K562 (cell line): Measurements from ENCODE around the gene CRYBG1. TPM values are rescaled to one million over a fixed set of nuclear protein-coding genes. Genes with fewer than 3 reads are reported as not detected.

Source experiments
- ATAC-seq: fragments of 200-7000 bp; cut with Tn5 transposase; 3 replicates; pipeline ENCODE4 v1.9.1; 2020; ENCODE audit warnings: moderate library complexity
- BruUV-seq: library from RNA; stranded (reverse); fragments of 400-500 nt; replicated peaks from 2 replicates; lab custom pipeline; 2021; lab: Mats Ljungman, UMichigan
- CTCF ChIA-PET: fragments of 300-600 bp; formaldehyde crosslinking; extraction: SDS; loops from one replicate; lab custom pipeline; 2021; ENCODE audit warnings: low intra/inter-chr PET ratio; lab: Yijun Ruan, JAX
- POLR2A ChIA-PET: fragments of 300-600, 350-650 bp; sonication (Branson Sonifier 250); formaldehyde crosslinking; extraction: SDS; loops from one replicate; lab custom pipeline; 2021; ENCODE audit warnings: antibody characterized with exemption, inconsistent platforms; lab: Yijun Ruan, JAX
- DNase-seq, 4 experiments: peaks; one replicate each; pipeline versions ENCODE4 v3.0.0 to v3.0.0-alpha.2; 2011 to 2018; ENCODE audit warnings: low spot score in 3 of 4, mixed read lengths in 3 of 4; ENCODE audit errors: extremely low read depth in 1 of 4
- FAIRE-seq: peaks from 2 replicates; lab custom pipeline; 2011; peaks lifted over from hg19 to GRCh38; lab: Jason Lieb, UNC
- H2AFZ ChIP-seq: 2 replicates; pipeline ENCODE4 v1.6.0; 2011; ENCODE audit warnings: low read depth, low read length, control low read depth, inconsistent platforms
- H3K27ac ChIP-seq: fragments of 200-600 bp; 3 replicates; pipeline ENCODE4 v1.8.0; 2011; ENCODE audit warnings: low read depth, mild to moderate bottlenecking, control low read depth, inconsistent platforms, low read length, moderate library complexity, mixed read lengths; ENCODE audit errors: extremely low read depth
- H3K27me3 ChIP-seq, 2 experiments: fragments of 300-600 bp in 1 of 2; 2 replicates in 1 of 2; 3 replicates in 1 of 2; pipeline versions ENCODE4 v1.6.0 to v1.8.0; 2011; ENCODE audit warnings: inconsistent platforms in 2 of 2, low read length in 2 of 2, mild to moderate bottlenecking in 1 of 2, mixed read lengths in 1 of 2, moderate library complexity in 1 of 2; ENCODE audit not compliant: control insufficient read depth in 2 of 2, insufficient read depth in 2 of 2
- H3K36me3 ChIP-seq: fragments of 300-600 bp; 3 replicates; pipeline ENCODE4 v1.8.0; 2011; ENCODE audit warnings: mild to moderate bottlenecking, low read length, inconsistent platforms; ENCODE audit not compliant: control insufficient read depth, insufficient read depth
- H3K4me1 ChIP-seq, 2 experiments: fragments of 200-600 bp in 1 of 2; replicated peaks in 1 of 2; 2 replicates in 1 of 2; 3 replicates in 1 of 2; pipeline versions ENCODE4 v1.5.1 to v1.8.0; 2011; ENCODE audit warnings: inconsistent platforms in 2 of 2, low read length in 2 of 2, mild to moderate bottlenecking in 1 of 2, mixed read lengths in 1 of 2, moderate library complexity in 1 of 2; ENCODE audit not compliant: control insufficient read depth in 2 of 2, insufficient read depth in 2 of 2
- H3K4me2 ChIP-seq: 2 replicates; pipeline ENCODE4 v1.6.1; 2011; ENCODE audit warnings: low read length, control low read depth, inconsistent platforms, mixed read lengths; ENCODE audit not compliant: insufficient read depth
- H3K4me3 ChIP-seq: fragments of 200-600 bp; sonication (generic), shearing (Covaris generic); 2 replicates; pipeline ENCODE4 v1.5.1; 2016; ENCODE audit warnings: control low read depth, inconsistent platforms
- H3K79me2 ChIP-seq: fragments of 200-600 bp; 3 replicates; pipeline ENCODE4 v1.8.0; 2011; ENCODE audit warnings: low read length, inconsistent platforms; ENCODE audit not compliant: control insufficient read depth, insufficient read depth
- H3K9ac ChIP-seq, 2 experiments: 2 replicates each; pipeline versions ENCODE4 v1.6.0 to v1.6.1; 2011; ENCODE audit warnings: low read depth in 2 of 2, low read length in 2 of 2, control low read depth in 1 of 2, inconsistent platforms in 1 of 2, mild to moderate bottlenecking in 1 of 2, mixed read lengths in 1 of 2; ENCODE audit not compliant: insufficient read depth in 1 of 2
- H3K9me1 ChIP-seq: one replicate; pipeline ENCODE4 v1.6.0; 2011; ENCODE audit warnings: inconsistent platforms, mild to moderate bottlenecking, low read length, moderate library complexity; ENCODE audit not compliant: control insufficient read depth, insufficient read depth
- H3K9me3 ChIP-seq: replicated peaks from 2 replicates; pipeline ENCODE4 v1.5.1; 2011; ENCODE audit warnings: low read depth, low read length, inconsistent platforms; ENCODE audit not compliant: control insufficient read depth, insufficient read depth
- H4K20me1 ChIP-seq: replicated peaks from 2 replicates; pipeline ENCODE4 v1.6.1; 2011; ENCODE audit warnings: low read length, inconsistent platforms, mixed read lengths; ENCODE audit not compliant: control insufficient read depth, insufficient read depth
- WGBS: fragments of 100-300 bp; shearing (Covaris generic); methylation state at CpG from one replicate; pipeline ENCODE4 v1.1.6; 2016; ENCODE audit warnings: low coverage, mixed read lengths; ENCODE audit not compliant: insufficient coverage; ENCODE audit errors: missing lambda C conversion rate; 5-methylcytosine and 5-hydroxymethylcytosine counted together
- in situ Hi-C: fragments of 300-500 bp; cut with MboI; formaldehyde crosslinking; loops from 4 replicates; pipeline ENCODE4 v1.15.0; 2018; ENCODE audit warnings: inconsistent platforms, mixed read lengths
- intact Hi-C: fragments of 100-400 bp; cut with micrococcal nuclease; formaldehyde crosslinking; loops from 2 replicates; pipeline ENCODE4 v1.14.2; 2022
- polyA plus RNA-seq, 8 experiments: library from polyadenylated mRNA; depleted of rRNA in 4 of 8; stranded (reverse) in 5 of 8; unstranded in 3 of 8; fragments of >200 nt; fragmentation: Nextera tagmentation in 2 of 8; fragmentation: Illumina TruSeq in 1 of 8; extraction: Ambion mirVana in 2 of 8; extraction: Trizol in 1 of 8; gene quantifications; 2 replicates each; pipeline versions ENCODE4 v1.2.1 to v1.2.3, GENCODE V29; 2011 to 2014; ENCODE audit warnings: inconsistent platforms in 1 of 8, missing spikeins in 1 of 8
- total RNA-seq, 7 experiments: library from RNA; depleted of rRNA in 6 of 7; stranded (reverse); fragments of >200 nt in 6 of 7; fragmentation: Illumina TruSeq in 2 of 7; extraction: Trizol in 2 of 7; gene quantifications; 2 replicates each; pipeline versions ENCODE4 v1.2.1 to v1.2.3, GENCODE V29; 2011 to 2021; ENCODE audit warnings: low replicate concordance in 1 of 7
- TF ChIP-seq, protein P1 (sequence below), 2 experiments: IDR thresholded peaks; 2 replicates each; pipeline ENCODE4 v1.6.1; 2012; ENCODE audit warnings: improper control_type of control experiment in 2 of 2, low read depth in 2 of 2, low read length in 2 of 2, borderline replicate concordance in 1 of 2
- TF ChIP-seq, protein P2 (sequence below), 2 experiments: fragments of 250-450 bp in 1 of 2; fragments of 450-650 bp in 1 of 2; sonication (Bioruptor Pico) in 1 of 2; IDR thresholded peaks; 2 replicates each; pipeline versions ENCODE4 v1.6.1 to v1.8.0; 2016 to 2021; ENCODE audit warnings: mild to moderate bottlenecking in 2 of 2, moderate library complexity in 2 of 2, missing compliant biosample characterization in 1 of 2, missing genetic modification characterization in 1 of 2
- TF ChIP-seq, protein P3 (sequence below): fragments of 250-450 bp; sonication (Bioruptor Pico); IDR thresholded peaks from 2 replicates; pipeline ENCODE4 v1.5.0; 2021; ENCODE audit warnings: mild to moderate bottlenecking, borderline replicate concordance
- TF ChIP-seq, protein P4 (sequence below): fragments of 450-650 bp; formaldehyde crosslinking; IDR thresholded peaks from 2 replicates; pipeline ENCODE4 v1.4.0; 2020; ENCODE audit warnings: mild to moderate bottlenecking, moderate library complexity

CRYBG1 gene
- total and polyA plus RNA-seq, 9 of the 15 experiments (the other 6 are each of a cell fraction or from before 2014, with no cell fraction given) = 0.07 to 0.47 (median 0.11) TPM

DNA sequence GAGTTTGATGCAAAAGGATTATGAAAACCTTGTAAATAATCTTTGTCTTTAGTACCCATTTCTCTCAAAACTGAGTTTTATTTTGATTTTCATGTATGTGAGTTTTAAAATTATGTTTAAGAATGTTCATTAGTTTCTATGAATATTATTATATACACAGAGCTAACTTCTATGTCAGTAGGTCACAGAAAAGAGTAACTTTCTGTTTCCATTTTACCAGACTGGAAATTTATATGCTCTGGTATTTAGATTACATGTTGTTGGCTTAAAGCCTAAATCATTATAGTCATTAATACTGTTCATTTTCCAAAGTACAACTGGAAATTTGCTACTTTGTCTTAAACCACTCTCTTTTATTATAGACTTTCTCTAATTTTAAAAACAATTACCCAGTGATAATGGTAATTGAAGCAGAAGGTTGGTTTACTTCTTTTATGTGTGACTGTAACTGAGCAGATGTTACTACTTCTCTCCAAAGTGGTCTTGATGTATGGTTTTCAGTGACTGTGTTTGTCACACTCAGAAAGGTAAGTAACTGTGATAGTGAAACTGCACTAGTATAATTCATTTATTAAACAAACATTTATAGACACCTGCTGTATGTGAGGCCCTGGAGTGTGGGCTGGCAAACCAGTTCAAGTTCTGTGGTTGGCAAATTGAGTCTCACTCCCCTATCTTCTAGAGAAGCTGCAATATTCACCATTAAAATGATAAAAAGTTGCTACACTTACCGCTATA, 13.2 kb downstream of the CRYBG1 start:
- Histone ChIP-seq H3K27ac (no peak overlapping the region), H3K9me1 (no peaks in the 10 kb centered on the region), H3K4me1 (no peaks in the 10 kb centered on the region), H3K4me2 (no peak overlapping the region), H3K36me3 (no peaks in the 10 kb centered on the region), H4K20me1 (no peaks in the 10 kb centered on the region), H3K9ac (no peak overlapping the region), H3K4me3 (no peak overlapping the region), H3K79me2 (no peaks in the 10 kb centered on the region), H3K9me3 (no peaks in the 10 kb centered on the region), H3K27me3 (peaks cover 4 to 14% of the 10 kb centered on the region in 2 experiments; a peak in 3 of 5 replicates), H2AFZ (no peak overlapping the region)
- FAIRE-seq (no peak), ATAC-seq (no peak), DNase-seq (no peak)
- WGBS = 0% methylated on average over 1 of the region's 1 CpG
- in situ Hi-C loops = no loop called here
- ChIA-PET CTCF (no interaction called here), POLR2A (interaction anchor here (0.5 kb wide), 1 partner anchor 1335 kb away, joined by 3 read pairs; no protein-coding TSS in a partner anchor)
- no TSS peak for BruUV-seq
- intact Hi-C loops = no loop called here
- TF ChIP-seq, protein P1, sequence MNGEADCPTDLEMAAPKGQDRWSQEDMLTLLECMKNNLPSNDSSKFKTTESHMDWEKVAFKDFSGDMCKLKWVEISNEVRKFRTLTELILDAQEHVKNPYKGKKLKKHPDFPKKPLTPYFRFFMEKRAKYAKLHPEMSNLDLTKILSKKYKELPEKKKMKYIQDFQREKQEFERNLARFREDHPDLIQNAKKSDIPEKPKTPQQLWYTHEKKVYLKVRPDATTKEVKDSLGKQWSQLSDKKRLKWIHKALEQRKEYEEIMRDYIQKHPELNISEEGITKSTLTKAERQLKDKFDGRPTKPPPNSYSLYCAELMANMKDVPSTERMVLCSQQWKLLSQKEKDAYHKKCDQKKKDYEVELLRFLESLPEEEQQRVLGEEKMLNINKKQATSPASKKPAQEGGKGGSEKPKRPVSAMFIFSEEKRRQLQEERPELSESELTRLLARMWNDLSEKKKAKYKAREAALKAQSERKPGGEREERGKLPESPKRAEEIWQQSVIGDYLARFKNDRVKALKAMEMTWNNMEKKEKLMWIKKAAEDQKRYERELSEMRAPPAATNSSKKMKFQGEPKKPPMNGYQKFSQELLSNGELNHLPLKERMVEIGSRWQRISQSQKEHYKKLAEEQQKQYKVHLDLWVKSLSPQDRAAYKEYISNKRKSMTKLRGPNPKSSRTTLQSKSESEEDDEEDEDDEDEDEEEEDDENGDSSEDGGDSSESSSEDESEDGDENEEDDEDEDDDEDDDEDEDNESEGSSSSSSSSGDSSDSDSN (IDR thresholded peaks at IDR 0.05; ENCODE audit: borderline replicate concordance in 1 of 2, low read depth in 2 of 2, low read length in 2 of 2) = no peak
- TF ChIP-seq, protein P2, sequence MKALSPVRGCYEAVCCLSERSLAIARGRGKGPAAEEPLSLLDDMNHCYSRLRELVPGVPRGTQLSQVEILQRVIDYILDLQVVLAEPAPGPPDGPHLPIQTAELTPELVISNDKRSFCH (CRISPR knock-in tag; IDR thresholded peaks at IDR 0.05) = no peak
- TF ChIP-seq, protein P2 (tag; IDR thresholded peaks at IDR 0.05) = no peak
- TF ChIP-seq, protein P3, sequence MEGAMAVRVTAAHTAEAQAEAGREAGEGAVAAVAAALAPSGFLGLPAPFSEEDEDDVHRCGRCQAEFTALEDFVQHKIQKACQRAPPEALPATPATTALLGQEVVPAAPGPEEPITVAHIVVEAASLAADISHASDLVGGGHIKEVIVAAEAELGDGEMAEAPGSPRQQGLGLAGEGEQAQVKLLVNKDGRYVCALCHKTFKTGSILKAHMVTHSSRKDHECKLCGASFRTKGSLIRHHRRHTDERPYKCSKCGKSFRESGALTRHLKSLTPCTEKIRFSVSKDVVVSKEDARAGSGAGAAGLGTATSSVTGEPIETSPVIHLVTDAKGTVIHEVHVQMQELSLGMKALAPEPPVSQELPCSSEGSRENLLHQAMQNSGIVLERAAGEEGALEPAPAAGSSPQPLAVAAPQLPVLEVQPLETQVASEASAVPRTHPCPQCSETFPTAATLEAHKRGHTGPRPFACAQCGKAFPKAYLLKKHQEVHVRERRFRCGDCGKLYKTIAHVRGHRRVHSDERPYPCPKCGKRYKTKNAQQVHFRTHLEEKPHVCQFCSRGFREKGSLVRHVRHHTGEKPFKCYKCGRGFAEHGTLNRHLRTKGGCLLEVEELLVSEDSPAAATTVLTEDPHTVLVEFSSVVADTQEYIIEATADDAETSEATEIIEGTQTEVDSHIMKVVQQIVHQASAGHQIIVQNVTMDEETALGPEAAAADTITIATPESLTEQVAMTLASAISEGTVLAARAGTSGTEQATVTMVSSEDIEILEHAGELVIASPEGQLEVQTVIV = no peak
- TF ChIP-seq, protein P4, sequence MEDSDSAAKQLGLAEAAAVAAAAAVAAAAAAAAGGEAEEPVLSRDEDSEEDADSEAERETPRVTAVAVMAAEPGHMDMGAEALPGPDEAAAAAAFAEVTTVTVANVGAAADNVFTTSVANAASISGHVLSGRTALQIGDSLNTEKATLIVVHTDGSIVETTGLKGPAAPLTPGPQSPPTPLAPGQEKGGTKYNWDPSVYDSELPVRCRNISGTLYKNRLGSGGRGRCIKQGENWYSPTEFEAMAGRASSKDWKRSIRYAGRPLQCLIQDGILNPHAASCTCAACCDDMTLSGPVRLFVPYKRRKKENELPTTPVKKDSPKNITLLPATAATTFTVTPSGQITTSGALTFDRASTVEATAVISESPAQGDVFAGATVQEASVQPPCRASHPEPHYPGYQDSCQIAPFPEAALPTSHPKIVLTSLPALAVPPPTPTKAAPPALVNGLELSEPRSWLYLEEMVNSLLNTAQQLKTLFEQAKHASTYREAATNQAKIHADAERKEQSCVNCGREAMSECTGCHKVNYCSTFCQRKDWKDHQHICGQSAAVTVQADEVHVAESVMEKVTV (CRISPR knock-in tag) = no peak
